HUES6 (cell line): ENCODE measurements around the gene MST1R.
A peak's percentile ranks its signal among the peaks of the same experiment; 100 is the strongest.

ENCODE experiments used
- H3K27ac ChIP-seq: 2 replicates; pipeline ENCODE4 v1.7.0; 2013; ENCODE audit warnings: low read depth, mild to moderate bottlenecking, low read length, inconsistent platforms
- H3K27me3 ChIP-seq: 2 replicates; pipeline ENCODE4 v1.6.1; 2013; ENCODE audit warnings: low read length; ENCODE audit not compliant: control insufficient read depth, insufficient read depth
- H3K36me3 ChIP-seq: 2 replicates; pipeline ENCODE4 v1.6.1; 2013; ENCODE audit warnings: low read length; ENCODE audit not compliant: control insufficient read depth, insufficient read depth
- H3K4me1 ChIP-seq: 2 replicates; pipeline ENCODE4 v1.6.1; 2013; ENCODE audit warnings: low read length; ENCODE audit not compliant: control insufficient read depth, insufficient read depth
- H3K4me3 ChIP-seq: 2 replicates; pipeline ENCODE4 v1.5.1; 2013; ENCODE audit warnings: low read depth, low read length
- H3K9ac ChIP-seq: one replicate; pipeline ENCODE4 v1.6.1; 2013; ENCODE audit warnings: mild to moderate bottlenecking, low read length
- H3K9me3 ChIP-seq: 2 replicates; pipeline ENCODE4 v1.6.1; 2013; ENCODE audit warnings: low read depth, low read length; ENCODE audit not compliant: control insufficient read depth, insufficient read depth

Gene MST1R

DNA sequence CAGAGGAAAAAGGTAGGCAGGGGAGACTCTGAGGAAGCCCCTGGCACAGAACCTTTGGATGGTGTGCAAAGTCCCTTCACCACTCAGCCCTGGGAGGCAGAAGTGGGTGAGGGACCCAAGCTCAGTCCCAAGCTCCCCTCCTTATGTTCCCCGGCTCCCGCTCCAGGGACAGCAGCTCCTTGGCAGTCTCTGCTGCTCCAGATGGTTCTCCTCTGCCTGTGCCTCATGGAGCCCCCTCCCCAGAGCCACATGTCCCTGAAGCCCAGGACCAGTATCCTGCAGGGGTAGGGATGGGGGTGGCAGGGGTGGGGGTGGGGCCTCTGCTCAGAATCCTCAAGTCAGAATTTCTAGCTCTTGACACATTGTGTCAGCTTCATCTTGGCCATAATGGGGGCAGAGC, 26.0 kb downstream of the MST1R start:
- Histone ChIP-seq H3K27me3 (no peaks in the 10 kb centered on the region), H3K27ac (no peak overlapping the region), H3K4me1 (peaks cover 23% of the 10 kb centered on the region), H3K36me3 (no peaks in the 10 kb centered on the region), H3K9me3 (no peaks in the 10 kb centered on the region), H3K4me3 (no peak overlapping the region), H3K9ac (no peak overlapping the region)

DNA sequence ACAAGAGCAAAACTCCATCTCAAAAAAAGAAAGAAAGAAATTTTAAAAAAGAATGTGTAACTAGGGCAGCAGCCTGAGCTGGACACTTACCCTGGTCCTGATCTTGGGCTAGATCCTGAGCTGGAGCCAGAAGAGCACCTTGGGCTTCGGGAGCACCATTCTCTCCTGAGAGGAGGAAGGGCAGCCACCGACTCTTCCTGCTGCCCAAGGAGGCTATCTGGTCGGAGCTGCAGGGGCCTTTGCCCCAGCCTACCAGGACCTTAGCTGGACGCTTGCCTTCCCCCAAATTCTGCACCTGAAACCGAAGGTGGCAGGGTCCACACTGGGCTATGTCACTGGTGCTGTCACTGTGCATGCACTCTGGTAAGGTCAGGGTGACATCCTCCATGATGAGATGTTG, 27.1 kb downstream of the MST1R start:
- H3K4me3 ChIP-seq, result no peak overlapping the region
- H3K36me3 ChIP-seq, result no peaks in the 10 kb centered on the region
- H3K27me3 ChIP-seq, result peaks cover 5% of the 10 kb centered on the region
- H3K27ac ChIP-seq, result no peak overlapping the region
- H3K4me1 ChIP-seq, result peaks cover 13% of the 10 kb centered on the region
- no peak overlapping the region for H3K9ac ChIP-seq
- H3K9me3 ChIP-seq, result no peaks in the 10 kb centered on the region

DNA sequence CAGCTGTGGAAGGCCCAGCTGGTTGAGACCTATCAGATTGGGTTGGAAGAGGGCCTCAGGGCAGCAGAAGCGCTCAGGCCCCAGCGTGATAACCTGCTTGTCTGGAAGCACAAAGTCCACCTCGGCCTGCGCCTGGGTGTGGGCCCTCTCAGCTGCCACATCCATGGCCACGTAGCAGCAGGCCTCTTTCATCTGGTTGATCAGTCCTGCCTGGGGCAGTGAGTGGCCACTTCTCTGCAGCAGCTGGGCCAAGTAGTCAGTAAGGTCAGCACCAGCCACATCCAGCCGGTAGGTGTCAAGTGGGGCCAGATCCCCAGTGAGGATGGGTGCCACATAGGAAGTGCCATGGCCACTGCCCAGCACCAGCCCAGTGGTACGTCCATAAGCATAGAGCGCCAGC, 30.1 kb downstream of the MST1R start:
- peaks cover 25% of the 10 kb centered on the region for H3K27me3 ChIP-seq
- no peak overlapping the region for H3K27ac ChIP-seq
- H3K9me3 ChIP-seq, result no peaks in the 10 kb centered on the region
- H3K4me1 ChIP-seq, result peaks cover 10% of the 10 kb centered on the region; the same call in 1 of the 2 replicates
- H3K9ac ChIP-seq, result no peak overlapping the region
- H3K4me3 ChIP-seq, result no peak overlapping the region
- H3K36me3 ChIP-seq, result no peaks in the 10 kb centered on the region

DNA sequence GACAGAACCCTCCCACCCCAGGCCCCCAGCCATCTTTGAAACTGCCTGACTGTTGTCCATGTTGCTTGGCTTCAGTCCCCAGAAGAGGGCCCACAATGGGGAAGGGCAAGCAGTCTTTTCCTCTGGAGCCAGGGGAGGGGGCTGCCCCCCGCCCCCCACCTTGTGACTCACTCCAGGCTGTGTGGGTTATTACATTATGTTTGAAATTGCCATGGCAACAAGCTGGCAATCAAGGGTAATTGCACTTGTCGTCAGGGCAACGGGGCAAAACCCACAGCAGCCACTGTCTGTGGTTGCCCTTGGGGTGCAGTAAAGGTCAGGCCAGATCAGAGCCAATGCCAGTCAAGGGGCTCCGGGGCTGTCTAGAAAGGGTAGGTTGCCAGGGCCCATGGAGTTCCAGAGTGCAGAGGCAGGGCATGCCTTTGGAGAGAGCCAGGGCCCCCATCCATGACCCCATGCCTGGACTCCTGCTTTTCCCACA, 30.8 kb downstream of the MST1R start:
- H3K27ac ChIP-seq, result no peak overlapping the region

GRCh38 chr3:49871531-49872153, 32.0 kb downstream of the MST1R start:
- no peaks in the 10 kb centered on the region for H3K36me3 ChIP-seq
- H3K27ac ChIP-seq, result no peak overlapping the region
- H3K9ac ChIP-seq, result no peak overlapping the region
- no peaks in the 10 kb centered on the region for H3K9me3 ChIP-seq
- H3K4me1 ChIP-seq, result peaks cover 24% of the 10 kb centered on the region
- peaks cover 30% of the 10 kb centered on the region for H3K27me3 ChIP-seq
- no peak overlapping the region for H3K4me3 ChIP-seq

More for the DNA sequence above, 30.8 kb downstream of the MST1R start:
- Histone ChIP-seq H3K4me3 (no peak overlapping the region), H3K9ac (no peak overlapping the region), H3K9me3 (no peaks in the 10 kb centered on the region), H3K36me3 (no peaks in the 10 kb centered on the region), H3K27me3 (peaks cover 30% of the 10 kb centered on the region), H3K4me1 (peaks cover 18% of the 10 kb centered on the region)

DNA sequence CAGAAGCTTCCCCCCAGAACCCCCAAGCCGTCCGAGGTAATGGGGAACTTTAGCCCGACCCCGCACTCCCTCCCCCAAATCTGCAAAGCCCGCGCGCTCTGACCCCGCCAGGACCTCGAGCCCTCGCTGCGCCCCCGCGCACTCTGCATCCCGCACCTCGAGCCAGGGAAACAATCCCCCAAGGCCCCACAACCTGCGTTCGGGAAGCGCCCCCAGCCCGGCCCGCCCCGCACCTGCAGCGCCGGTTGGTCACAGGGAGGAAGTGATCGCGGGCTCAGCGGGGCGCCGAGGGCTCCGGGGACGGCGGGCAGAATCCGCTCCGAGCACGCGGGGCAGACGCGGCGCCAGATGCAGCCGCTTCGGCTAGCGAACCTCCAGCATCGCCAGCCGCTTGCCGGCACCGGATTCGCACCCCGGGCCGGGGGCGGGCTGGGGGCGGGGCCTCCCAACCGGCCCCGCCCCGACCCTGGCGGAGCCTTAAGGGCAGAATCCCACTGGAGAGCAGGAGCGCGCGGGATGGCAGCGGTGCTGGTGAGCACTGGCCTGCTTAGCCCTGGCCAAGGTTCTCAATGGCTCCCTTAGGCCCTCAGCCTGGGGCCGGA, 34.0 kb downstream of the MST1R start, which contains the start of gene CAMKV:
CAMKV (minus strand) TSS at position 382 of the 602 bp plus-strand sequence. CDS start 7,518 bp downstream, outside the sequence.
- peaks cover 24% of the 10 kb centered on the region for H3K4me1 ChIP-seq
- no peaks in the 10 kb centered on the region for H3K36me3 ChIP-seq
- H3K27ac ChIP-seq, result peak within 1 kb of the TSS; percentile 34; the same call in 1 of the 2 replicates
- peaks cover 30% of the 10 kb centered on the region for H3K27me3 ChIP-seq
- no peaks in the 10 kb centered on the region for H3K9me3 ChIP-seq
- peak within 1 kb of the TSS; percentile 76 for H3K4me3 ChIP-seq
- H3K9ac ChIP-seq, result peak within 1 kb of the TSS; percentile 45

GRCh38 chr3:49868862-49869466, 34.7 kb downstream of the MST1R start:
- peak overlapping the region; percentile 34; the same call in 1 of the 2 replicates for H3K27ac ChIP-seq

DNA sequence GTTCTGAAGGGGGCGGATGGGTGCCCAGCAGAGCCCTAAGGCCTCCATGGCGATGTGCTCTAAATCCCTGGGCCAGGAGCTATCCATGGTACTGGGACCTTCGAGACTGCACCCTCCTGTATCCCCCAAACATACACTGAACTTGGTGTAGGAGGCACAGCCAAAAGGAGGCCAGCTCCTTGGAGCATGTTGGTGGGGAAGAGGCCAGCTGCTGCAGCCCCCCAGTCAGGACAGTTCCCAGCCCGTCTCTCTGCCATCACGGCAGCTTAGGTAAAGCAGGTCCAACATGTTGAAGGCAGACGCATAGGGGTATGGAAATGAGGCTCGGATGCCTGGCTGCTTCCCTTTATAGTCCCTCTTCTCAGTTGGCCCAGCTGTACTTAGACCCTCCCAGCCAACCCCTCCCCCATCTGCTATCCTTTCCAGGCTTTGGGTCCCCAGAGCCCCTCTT, 35.8 kb downstream of the MST1R start:
- Histone ChIP-seq H3K4me3 (peak overlapping the region; percentile 76), H3K27me3 (peaks cover 30% of the 10 kb centered on the region), H3K27ac (no peak overlapping the region)

More at GRCh38 chr3:49868862-49869466, 34.7 kb downstream of the MST1R start:
- H3K9me3 ChIP-seq, result no peaks in the 10 kb centered on the region
- peak overlapping the region; percentile 76 for H3K4me3 ChIP-seq
- peaks cover 30% of the 10 kb centered on the region for H3K27me3 ChIP-seq
- H3K36me3 ChIP-seq, result no peaks in the 10 kb centered on the region
- H3K9ac ChIP-seq, result peak overlapping the region; percentile 45
- peaks cover 24% of the 10 kb centered on the region for H3K4me1 ChIP-seq

DNA sequence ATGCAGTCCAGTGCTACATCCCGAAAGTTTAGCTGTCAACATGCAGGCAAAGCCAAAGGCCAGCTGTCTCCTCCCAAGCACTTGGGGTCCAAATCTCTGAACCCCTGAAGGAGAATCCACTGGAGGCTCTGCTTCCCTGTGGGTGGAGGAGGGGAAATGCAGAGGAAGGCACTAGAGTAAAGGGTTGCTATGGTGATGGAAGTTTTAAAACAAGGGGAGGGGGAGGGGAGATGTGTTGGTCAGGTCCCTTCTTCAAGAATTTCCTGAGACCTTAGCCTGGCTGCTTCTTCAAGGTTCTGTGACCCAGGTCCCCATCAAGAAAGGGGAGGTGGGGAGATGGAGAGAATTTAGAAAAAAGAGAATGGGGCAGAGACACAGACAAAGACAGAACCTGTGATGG, 36.3 kb downstream of the MST1R start:
- Histone ChIP-seq H3K9me3 (no peaks in the 10 kb centered on the region), H3K4me1 (peaks cover 24% of the 10 kb centered on the region), H3K9ac (no peak overlapping the region), H3K27me3 (peaks cover 30% of the 10 kb centered on the region), H3K36me3 (no peaks in the 10 kb centered on the region), H3K27ac (no peak overlapping the region), H3K4me3 (no peak overlapping the region)

More for the DNA sequence above, 35.8 kb downstream of the MST1R start:
- H3K9me3 ChIP-seq, result no peaks in the 10 kb centered on the region
- H3K36me3 ChIP-seq, result no peaks in the 10 kb centered on the region
- no peak overlapping the region for H3K9ac ChIP-seq
- H3K4me1 ChIP-seq, result peaks cover 24% of the 10 kb centered on the region

GRCh38 chr3:49865198-49865784, 38.4 kb downstream of the MST1R start:
- peaks cover 5% of the 10 kb centered on the region; the same call in 1 of the 2 replicates for H3K36me3 ChIP-seq
- no peak overlapping the region for H3K9ac ChIP-seq
- H3K27me3 ChIP-seq, result peaks cover 12% of the 10 kb centered on the region
- H3K4me1 ChIP-seq, result peaks cover 22% of the 10 kb centered on the region
- no peak overlapping the region for H3K4me3 ChIP-seq
- H3K9me3 ChIP-seq, result no peaks in the 10 kb centered on the region
- no peak overlapping the region for H3K27ac ChIP-seq
